ENCODE measurements around the gene JMJD8.

GRCh38 chr16:717450-718245 lies 33.5 kb upstream of the JMJD8 start:
- TF ChIP-seq, protein P1, sequence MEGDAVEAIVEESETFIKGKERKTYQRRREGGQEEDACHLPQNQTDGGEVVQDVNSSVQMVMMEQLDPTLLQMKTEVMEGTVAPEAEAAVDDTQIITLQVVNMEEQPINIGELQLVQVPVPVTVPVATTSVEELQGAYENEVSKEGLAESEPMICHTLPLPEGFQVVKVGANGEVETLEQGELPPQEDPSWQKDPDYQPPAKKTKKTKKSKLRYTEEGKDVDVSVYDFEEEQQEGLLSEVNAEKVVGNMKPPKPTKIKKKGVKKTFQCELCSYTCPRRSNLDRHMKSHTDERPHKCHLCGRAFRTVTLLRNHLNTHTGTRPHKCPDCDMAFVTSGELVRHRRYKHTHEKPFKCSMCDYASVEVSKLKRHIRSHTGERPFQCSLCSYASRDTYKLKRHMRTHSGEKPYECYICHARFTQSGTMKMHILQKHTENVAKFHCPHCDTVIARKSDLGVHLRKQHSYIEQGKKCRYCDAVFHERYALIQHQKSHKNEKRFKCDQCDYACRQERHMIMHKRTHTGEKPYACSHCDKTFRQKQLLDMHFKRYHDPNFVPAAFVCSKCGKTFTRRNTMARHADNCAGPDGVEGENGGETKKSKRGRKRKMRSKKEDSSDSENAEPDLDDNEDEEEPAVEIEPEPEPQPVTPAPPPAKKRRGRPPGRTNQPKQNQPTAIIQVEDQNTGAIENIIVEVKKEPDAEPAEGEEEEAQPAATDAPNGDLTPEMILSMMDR (IDR thresholded peaks at IDR 0.05) = no peak
- TF ChIP-seq EP300 (IDR thresholded peaks at IDR 0.05) (no peak), POLR2A (IDR thresholded peaks at IDR 0.05) (no peak)

Data from tibial nerve (tissue), 4 donors.